Endothelial cell of umbilical vein (primary cell): Measurements from ENCODE around the gene OSGIN1. TPM values are rescaled to one million over a fixed set of nuclear protein-coding genes. Genes with fewer than 3 reads are reported as not detected.

Experiments used
- BruUV-seq: library from RNA; stranded (reverse); fragments of 400-500 nt; replicated peaks from 2 replicates; lab custom pipeline; 2021; lab: Mats Ljungman, UMichigan
- CTCF ChIA-PET: fragments of 300-600, 350-600 bp; sonication (Branson Sonifier 250); formaldehyde crosslinking; loops from one replicate; lab custom pipeline; 2021; ENCODE audit warnings: antibody characterized with exemption, inconsistent platforms; lab: Charles Lee
- POLR2A ChIA-PET: fragments of 300-600, 350-600 bp; sonication (Branson Sonifier 250); formaldehyde crosslinking; loops from one replicate; lab custom pipeline; 2021; ENCODE audit warnings: antibody characterized with exemption, inconsistent platforms; lab: Charles Lee
- DNase-seq: peaks from one replicate; pipeline ENCODE4 v3.0.0-alpha.2; 2011; ENCODE audit warnings: low read depth, low spot score
- FAIRE-seq: peaks from 2 replicates; lab custom pipeline; 2011; peaks lifted over from hg19 to GRCh38; lab: Jason Lieb, UNC
- H2AFZ ChIP-seq: 2 replicates; pipeline ENCODE4 v1.6.0; 2012; ENCODE audit warnings: low read depth, low read length, control low read depth, inconsistent platforms
- H3K27ac ChIP-seq: 2 replicates; pipeline ENCODE4 v1.5.1; 2011; ENCODE audit warnings: low read depth, mild to moderate bottlenecking, control low read depth, low read length, moderate library complexity; ENCODE audit not compliant: insufficient read depth
- H3K27me3 ChIP-seq, 2 experiments: 2 replicates each; pipeline versions ENCODE4 v1.6.0 to v1.6.1; 2011; ENCODE audit warnings: low read length in 2 of 2, mixed read lengths in 1 of 2; ENCODE audit not compliant: control insufficient read depth in 2 of 2, insufficient read depth in 2 of 2
- H3K36me3 ChIP-seq, 2 experiments: 2 replicates in 1 of 2; 3 replicates in 1 of 2; pipeline ENCODE4 v1.5.1; 2011; ENCODE audit warnings: low read length in 2 of 2, mild to moderate bottlenecking in 1 of 2, moderate library complexity in 1 of 2; ENCODE audit not compliant: control insufficient read depth in 2 of 2, insufficient read depth in 2 of 2; ENCODE audit errors: extremely low read depth in 1 of 2
- H3K4me1 ChIP-seq: 3 replicates; pipeline ENCODE4 v1.5.1; 2011; ENCODE audit warnings: mild to moderate bottlenecking, low read length; ENCODE audit not compliant: control insufficient read depth, insufficient read depth; ENCODE audit errors: extremely low read depth
- H3K4me2 ChIP-seq: 2 replicates; pipeline ENCODE4 v1.6.1; 2011; ENCODE audit warnings: low read length, control low read depth, mixed read lengths; ENCODE audit not compliant: insufficient read depth
- H3K4me3 ChIP-seq, 3 experiments: fragments of 200-600 bp in 1 of 3; sonication (generic), shearing (Covaris generic) in 1 of 3; replicated peaks in 1 of 3; 2 replicates each; pipeline ENCODE4 v1.5.1; 2011 to 2016; ENCODE audit warnings: control low read depth in 3 of 3, low read length in 3 of 3, mild to moderate bottlenecking in 2 of 3, inconsistent platforms in 1 of 3, low read depth in 1 of 3, moderate library complexity in 1 of 3; ENCODE audit not compliant: insufficient read depth in 1 of 3
- H3K79me2 ChIP-seq: 2 replicates; pipeline ENCODE4 v1.6.0; 2012; ENCODE audit warnings: low read length, inconsistent platforms; ENCODE audit not compliant: control insufficient read depth, insufficient read depth
- H3K9ac ChIP-seq: replicated peaks from 2 replicates; pipeline ENCODE3; 2011; ENCODE audit warnings: low read length, control low read depth; ENCODE audit not compliant: insufficient read depth; ENCODE audit errors: extremely low read depth
- H3K9me1 ChIP-seq: replicated peaks from 3 replicates; pipeline ENCODE4 v1.6.0; 2011; ENCODE audit warnings: mild to moderate bottlenecking, low read length; ENCODE audit not compliant: control insufficient read depth, insufficient read depth; ENCODE audit errors: extremely low read depth
- H3K9me3 ChIP-seq: replicated peaks from 2 replicates; pipeline ENCODE4 v1.5.1; 2012; ENCODE audit warnings: low read length, inconsistent platforms; ENCODE audit not compliant: control insufficient read depth, insufficient read depth
- H4K20me1 ChIP-seq: replicated peaks from 2 replicates; pipeline ENCODE3; 2011; ENCODE audit warnings: mild to moderate bottlenecking, low read length; ENCODE audit not compliant: control insufficient read depth, insufficient read depth; ENCODE audit errors: extremely low read depth
- CTCF ChIP-seq, 2 donors: IDR thresholded peaks; 1 replicate in 1 of 2; 2 replicates in 1 of 2; pipeline ENCODE4 v1.5.1; 2011; ENCODE audit warnings: low read length in 2 of 2, mild to moderate bottlenecking in 2 of 2, moderate library complexity in 2 of 2, control low read depth in 1 of 2, inconsistent platforms in 1 of 2, low read depth in 1 of 2; ENCODE audit not compliant: insufficient read depth in 1 of 2; ENCODE audit errors: extremely low read depth in 1 of 2
- GATA2 ChIP-seq: IDR thresholded peaks from 2 replicates; pipeline ENCODE4 v1.7.0; 2011; ENCODE audit warnings: low read depth, mild to moderate bottlenecking, moderate library complexity, mixed read lengths, low read length; ENCODE audit not compliant: insufficient read length, insufficient read depth
- POLR2AphosphoS5 ChIP-seq: IDR thresholded peaks from 2 replicates; pipeline ENCODE4 v1.6.1; 2012; ENCODE audit warnings: low read depth, mild to moderate bottlenecking, control low read depth, low read length, moderate library complexity; ENCODE audit not compliant: insufficient read depth
- dilution Hi-C: fragments of 300-500 bp; cut with MboI; formaldehyde crosslinking; loops from one replicate; pipeline ENCODE4 v1.15.0; 2019; ENCODE audit warnings: low sequenced_read_pairs; ENCODE audit not compliant: extremely low pct_ligation_motif_present
- intact Hi-C: fragments of 100-400 bp; cut with micrococcal nuclease; formaldehyde crosslinking; loops from one replicate; pipeline ENCODE4 v1.10.0; 2022
- polyA plus RNA-seq, 4 experiments: library from polyadenylated mRNA; depleted of rRNA in 3 of 4; stranded (reverse) in 3 of 4; unstranded in 1 of 4; fragments of >200 nt; gene quantifications; 2 replicates each; pipeline versions ENCODE4 v1.2.1 to v1.2.3, GENCODE V29; 2011 to 2012; ENCODE audit warnings: missing spikeins in 1 of 4
- total RNA-seq: library from RNA; stranded (reverse); gene quantifications from 2 replicates; pipeline ENCODE4 v1.2.3, GENCODE V29; 2021

OSGIN1 gene
- total and polyA plus RNA-seq, 2 donors (not counting 3 experiments of a cell fraction or from before 2014, with no cell fraction given), result 9.2 to 11.0 TPM

GRCh38 chr16:83955218-83956130 lies 2.4 kb downstream of the OSGIN1 start:
- H4K20me1 ChIP-seq, result no peaks in the 10 kb centered on the region
- dilution Hi-C loops, result no loop called here
- H3K27me3 ChIP-seq, result no peaks in the 10 kb centered on the region
- no peak overlapping the region for H2AFZ ChIP-seq
- H3K36me3 ChIP-seq, result peaks cover 2 to 4% of the 10 kb centered on the region in 2 experiments
- no TSS peak for BruUV-seq
- CTCF ChIA-PET, result interaction anchor here (2.1 to 3.4 kb wide), 3 partner anchors 29 to 110 kb away, joined by 14 to 38 read pairs (median 29); no protein-coding TSS in a partner anchor
- FAIRE-seq, result no peak
- no peak overlapping the region for H3K4me3 ChIP-seq
- intact Hi-C loops, result loop anchor here (1.0 to 10.0 kb wide), 5 partner anchors 87 to 551 kb away; partner anchors contain the start of gene SLC38A8
- TF ChIP-seq POLR2AphosphoS5 (no peak), GATA2 (no peak)
- peaks cover 4% of the 10 kb centered on the region for H3K79me2 ChIP-seq
- H3K4me2 ChIP-seq, result no peak overlapping the region
- POLR2A ChIA-PET, result no interaction called here
- H3K9me1 ChIP-seq, result no peaks in the 10 kb centered on the region
- no peak overlapping the region for H3K9ac ChIP-seq
- no peaks in the 10 kb centered on the region for H3K9me3 ChIP-seq
- H3K27ac ChIP-seq, result peak overlapping the region; percentile 91
- H3K4me1 ChIP-seq, result peaks cover 22% of the 10 kb centered on the region
- peak; percentile 14 for DNase-seq

- peaks cover 4% of the 10 kb centered on the region for H3K79me2 ChIP-seq
- peak; percentile 94 for FAIRE-seq
- TF ChIP-seq CTCF (IDR thresholded peaks at IDR 0.05; ENCODE audit: extremely low read depth in 1 of 2, insufficient read depth in 1 of 2, low read depth in 1 of 2, low read length in 2 of 2) (peak; percentile 93 to 98), POLR2AphosphoS5 (no peak)
- POLR2A ChIA-PET, result no interaction called here
- H3K4me1 ChIP-seq, result peaks cover 22% of the 10 kb centered on the region
- no peak overlapping the region for H3K4me2 ChIP-seq
- peaks cover 4 to 6% of the 10 kb centered on the region in 2 experiments for H3K36me3 ChIP-seq
- no peaks in the 10 kb centered on the region for H4K20me1 ChIP-seq
- dilution Hi-C loops (no loop called here), intact Hi-C loops (loop anchor here (1.0 to 10.0 kb wide), 5 partner anchors 86 to 550 kb away; partner anchors contain the start of gene SLC38A8)
- H3K4me3 ChIP-seq, result no peak overlapping the region
- no peaks in the 10 kb centered on the region for H3K27me3 ChIP-seq
- H2AFZ ChIP-seq, result no peak overlapping the region
- peak; percentile 70 for DNase-seq
- no peaks in the 10 kb centered on the region for H3K9me1 ChIP-seq
- CTCF ChIA-PET, result interaction anchor here (0.6 to 3.4 kb wide), 39 partner anchors 8 to 551 kb away, joined by 3 to 38 read pairs (median 4); partner anchors contain the start of gene TAF1C
- no TSS peak for BruUV-seq
- no peak overlapping the region for H3K27ac ChIP-seq
- no peaks in the 10 kb centered on the region for H3K9me3 ChIP-seq
- no peak overlapping the region for H3K9ac ChIP-seq
Measured at GRCh38 chr16:83956336-83957289, 3.6 kb downstream of the OSGIN1 start.
